A549 (cell line): Measurements from ENCODE around the gene IQCE. TPM values are rescaled to one million over a fixed set of nuclear protein-coding genes. Genes with fewer than 3 reads are reported as not detected.
A peak's percentile ranks its signal among the peaks of the same experiment; 100 is the strongest.

Experiments used
- ATAC-seq, 2 experiments: fragments of 200-7000 bp in 1 of 2; fragments of >200 bp in 1 of 2; cut with Nextera tagmentation in 1 of 2; cut with Tn5 transposase in 1 of 2; 3 replicates each; pipeline versions ENCODE4 v1.8.0 to v1.9.1; 2018 to 2020; ENCODE audit warnings: mild to moderate bottlenecking in 1 of 2, moderate library complexity in 1 of 2
- CTCF ChIA-PET: fragments of 300-600 bp; sonication (Branson Sonifier 250); formaldehyde crosslinking; extraction: SDS; loops from one replicate; lab custom pipeline; 2021; ENCODE audit warnings: antibody characterized with exemption, inconsistent platforms; lab: Yijun Ruan, JAX
- POLR2A ChIA-PET: fragments of 350-600 bp; formaldehyde crosslinking; extraction: SDS; loops from one replicate; lab custom pipeline; 2021; ENCODE audit warnings: antibody characterized with exemption, inconsistent platforms; lab: Yijun Ruan, JAX
- DNase-seq, 2 experiments: peaks; one replicate each; pipeline versions ENCODE4 v3.0.0 to v3.0.0-alpha.2; 2011 to 2016; ENCODE audit warnings: low read depth in 1 of 2, low spot score in 1 of 2
- FAIRE-seq: peaks from 2 replicates; lab custom pipeline; 2011; peaks lifted over from hg19 to GRCh38; lab: Jason Lieb, UNC
- H3K27ac ChIP-seq, 2 experiments: fragments of >200 bp; sonication (Bioruptor Twin); formaldehyde crosslinking; 3 replicates each; pipeline ENCODE4 v1.5.1; 2016 to 2017
- H3K4me1 ChIP-seq: fragments of >200 bp; sonication (Bioruptor Twin); formaldehyde crosslinking; 3 replicates; pipeline ENCODE4 v1.6.1; 2016
- H3K4me2 ChIP-seq: fragments of >200 bp; sonication (Bioruptor Twin); formaldehyde crosslinking; 3 replicates; pipeline ENCODE4 v1.6.1; 2016
- H3K4me3 ChIP-seq: fragments of >200 bp; sonication (Bioruptor Twin); formaldehyde crosslinking; 3 replicates; pipeline ENCODE4 v1.5.1; 2016
- H3K9me3 ChIP-seq: fragments of >200 bp; sonication (Bioruptor Twin); formaldehyde crosslinking; 3 replicates; pipeline ENCODE4 v1.6.1; 2016
- CBX2 ChIP-seq: fragments of 200-600 bp; sonication (generic); IDR thresholded peaks from 2 replicates; pipeline ENCODE4 v1.6.1; 2016; ENCODE audit warnings: low read depth, mild to moderate bottlenecking, borderline replicate concordance
- CBX8 ChIP-seq: fragments of 200-600 bp; sonication (generic); IDR thresholded peaks from 2 replicates; pipeline ENCODE4 v1.6.1; 2016
- EHF ChIP-seq: fragments of 250-450 bp; sonication (Bioruptor Pico); IDR thresholded peaks from 2 replicates; pipeline ENCODE4 v1.5.0; 2020; ENCODE audit warnings: mild to moderate bottlenecking
- ELK1 ChIP-seq: fragments of 150-350 bp; IDR thresholded peaks from 2 replicates; pipeline ENCODE4 v1.6.1; 2014; ENCODE audit warnings: low read depth, mild to moderate bottlenecking, low read length
- EP300 ChIP-seq, 2 experiments: fragments of >200 bp; sonication (Bioruptor Twin); formaldehyde crosslinking; IDR thresholded peaks; 2 replicates in 1 of 2; 3 replicates in 1 of 2; pipeline ENCODE4 v1.6.1; 2016 to 2017
- ESRRA ChIP-seq: fragments of 150-350 bp; IDR thresholded peaks from 2 replicates; pipeline ENCODE4 v1.6.1; 2014; ENCODE audit warnings: mild to moderate bottlenecking, low read length, borderline replicate concordance
- FOSL2 ChIP-seq, 2 experiments: fragments of 450-650 bp in 1 of 2; fragments of >200 bp in 1 of 2; sonication (Bioruptor Twin) in 1 of 2; formaldehyde crosslinking; IDR thresholded peaks; 2 replicates each; pipeline versions ENCODE4 v1.5.0 to v1.6.1; 2016 to 2020; ENCODE audit warnings: mild to moderate bottlenecking in 1 of 2, moderate library complexity in 1 of 2
- FOXS1 ChIP-seq: fragments of 250-450 bp; sonication (Bioruptor Pico); IDR thresholded peaks from 2 replicates; pipeline ENCODE4 v1.5.0; 2020; ENCODE audit warnings: mild to moderate bottlenecking, moderate library complexity
- HEYL ChIP-seq: fragments of 250-450 bp; sonication (Bioruptor Pico); IDR thresholded peaks from 2 replicates; pipeline ENCODE4 v1.8.0; 2021; ENCODE audit warnings: mild to moderate bottlenecking, moderate library complexity
- HOXB13 ChIP-seq: fragments of 250-450 bp; sonication (Bioruptor Pico); IDR thresholded peaks from 2 replicates; pipeline ENCODE4 v1.5.0; 2020; ENCODE audit warnings: low read depth, mild to moderate bottlenecking, moderate library complexity
- JUNB ChIP-seq: fragments of >200 bp; sonication (Bioruptor Twin); formaldehyde crosslinking; IDR thresholded peaks from 2 replicates; pipeline ENCODE4 v1.6.1; 2016
- KDM1A ChIP-seq: fragments of 200-600 bp; sonication (generic); IDR thresholded peaks from 2 replicates; pipeline ENCODE4 v1.6.1; 2016; ENCODE audit warnings: low read depth, mild to moderate bottlenecking
- KDM5A ChIP-seq: fragments of 200-600 bp; sonication (generic); IDR thresholded peaks from 2 replicates; pipeline ENCODE4 v1.6.1; 2016; ENCODE audit warnings: antibody characterized with exemption, mild to moderate bottlenecking
- MAFK ChIP-seq: fragments of 450-650 bp; IDR thresholded peaks from 2 replicates; pipeline ENCODE4 v1.6.1; 2014; ENCODE audit not compliant: partially characterized antibody
- MAX ChIP-seq: IDR thresholded peaks from 2 replicates; pipeline ENCODE4 v1.6.1; 2012
- NFE2L2 ChIP-seq: fragments of 150-350 bp; conservative IDR thresholded peaks from 2 replicates; pipeline ENCODE4 v1.6.1; 2014; ENCODE audit warnings: low read length
- NR3C1 ChIP-seq: fragments of >200 bp; sonication (Bioruptor Twin); formaldehyde crosslinking; IDR thresholded peaks from 3 replicates; pipeline ENCODE4 v1.6.1; 2017
- PBX3 ChIP-seq: IDR thresholded peaks from 2 replicates; pipeline ENCODE4 v1.6.1; 2012
- POLR2A ChIP-seq: IDR thresholded peaks from 2 replicates; pipeline ENCODE4 v1.6.1; 2012; ENCODE audit warnings: mild to moderate bottlenecking, low read length
- POLR2AphosphoS2 ChIP-seq: conservative IDR thresholded peaks from 2 replicates; pipeline ENCODE4 v1.6.1; 2012; ENCODE audit warnings: low read length, improper control_type of control experiment, inconsistent platforms
- RFX5 ChIP-seq: fragments of 450-650 bp; IDR thresholded peaks from 2 replicates; pipeline ENCODE4 v1.7.1; 2014; ENCODE audit warnings: antibody characterized with exemption, mild to moderate bottlenecking, moderate library complexity
- RNF2 ChIP-seq: fragments of 200-600 bp; sonication (generic); IDR thresholded peaks from 2 replicates; pipeline ENCODE4 v1.6.1; 2016; ENCODE audit warnings: low read depth, mild to moderate bottlenecking, antibody characterized with exemption, moderate library complexity, borderline replicate concordance
- SMC3 ChIP-seq: fragments of >200 bp; sonication (Bioruptor Twin); formaldehyde crosslinking; IDR thresholded peaks from 3 replicates; pipeline ENCODE4 v1.6.1; 2018; ENCODE audit warnings: inconsistent platforms
- SREBF2 ChIP-seq: fragments of 450-650 bp; IDR thresholded peaks from 2 replicates; pipeline ENCODE4 v1.6.1; 2014; ENCODE audit warnings: mild to moderate bottlenecking, moderate library complexity
- TFCP2L1 ChIP-seq: fragments of 250-450 bp; sonication (Bioruptor Pico); IDR thresholded peaks from 2 replicates; pipeline ENCODE4 v1.5.0; 2021; ENCODE audit warnings: mild to moderate bottlenecking
- ZSCAN20 ChIP-seq: fragments of 250-450 bp; sonication (Bioruptor Pico); IDR thresholded peaks from 2 replicates; pipeline ENCODE4 v1.8.0; 2022; ENCODE audit warnings: mild to moderate bottlenecking, moderate library complexity
- WGBS: methylation state at CpG from one replicate; pipeline ENCODE4 v1.1.6; 2017; ENCODE audit errors: missing lambda C conversion rate; 5-methylcytosine and 5-hydroxymethylcytosine counted together
- polyA plus RNA-seq, 4 experiments: library from polyadenylated mRNA; depleted of rRNA in 3 of 4; stranded (reverse); fragments of >200 nt; fragmentation: RNase III in 1 of 4; extraction: RNeasy Plus Mini Kit Qiagen cat#74134 plus additional on column Dnase treatment in 1 of 4; gene quantifications; 2 replicates in 3 of 4; 3 replicates in 1 of 4; pipeline ENCODE4 v1.2.3, GENCODE V29; 2011 to 2017
- TF ChIP-seq, protein P1 (sequence below): fragments of >200 bp; sonication (Bioruptor Twin); formaldehyde crosslinking; IDR thresholded peaks from 3 replicates; pipeline ENCODE4 v1.5.1; 2016
- TF ChIP-seq, protein P2 (sequence below): fragments of >200 bp; sonication (Bioruptor Twin); formaldehyde crosslinking; IDR thresholded peaks from 2 replicates; pipeline ENCODE4 v1.6.1; 2016

IQCE gene
- polyA plus RNA-seq, 2 of the 4 experiments (the other 2 are of a cell fraction) = 10.6 to 13.0 TPM

GRCh38 chr7:2628130-2628482 is 69.3 kb downstream of the IQCE start:
- ChIA-PET CTCF (interaction anchor here (1.4 to 1.9 kb wide), 2 partner anchors 21 to 52 kb away, joined by 4 to 7 read pairs; no protein-coding TSS in a partner anchor), POLR2A (no interaction called here)
- no peak overlapping the region for H3K4me2 ChIP-seq
- ATAC-seq (no peak), FAIRE-seq (no peak), DNase-seq (peak in 1 of 2 experiments; percentile 29)
- no peak overlapping the region for H3K27ac ChIP-seq
- WGBS = 70% methylated on average over 12 of the region's 12 CpGs
- peaks cover 23% of the 10 kb centered on the region; the same call in 2 of the 3 replicates for H3K4me1 ChIP-seq
- H3K9me3 ChIP-seq = no peaks in the 10 kb centered on the region
- no peak overlapping the region for H3K4me3 ChIP-seq
- TF ChIP-seq EP300 (IDR thresholded peaks at IDR 0.05) = no peak
- TF ChIP-seq HOXB13 = no peak
- no peak for TF ChIP-seq FOSL2 (IDR thresholded peaks at IDR 0.05)
- no peak for TF ChIP-seq FOSL2 (CRISPR knock-in tag; IDR thresholded peaks at IDR 0.05)
- TF ChIP-seq MAX = no peak
- TF ChIP-seq FOXS1 = no peak
- no peak for TF ChIP-seq MAFK
- TF ChIP-seq, protein P1, sequence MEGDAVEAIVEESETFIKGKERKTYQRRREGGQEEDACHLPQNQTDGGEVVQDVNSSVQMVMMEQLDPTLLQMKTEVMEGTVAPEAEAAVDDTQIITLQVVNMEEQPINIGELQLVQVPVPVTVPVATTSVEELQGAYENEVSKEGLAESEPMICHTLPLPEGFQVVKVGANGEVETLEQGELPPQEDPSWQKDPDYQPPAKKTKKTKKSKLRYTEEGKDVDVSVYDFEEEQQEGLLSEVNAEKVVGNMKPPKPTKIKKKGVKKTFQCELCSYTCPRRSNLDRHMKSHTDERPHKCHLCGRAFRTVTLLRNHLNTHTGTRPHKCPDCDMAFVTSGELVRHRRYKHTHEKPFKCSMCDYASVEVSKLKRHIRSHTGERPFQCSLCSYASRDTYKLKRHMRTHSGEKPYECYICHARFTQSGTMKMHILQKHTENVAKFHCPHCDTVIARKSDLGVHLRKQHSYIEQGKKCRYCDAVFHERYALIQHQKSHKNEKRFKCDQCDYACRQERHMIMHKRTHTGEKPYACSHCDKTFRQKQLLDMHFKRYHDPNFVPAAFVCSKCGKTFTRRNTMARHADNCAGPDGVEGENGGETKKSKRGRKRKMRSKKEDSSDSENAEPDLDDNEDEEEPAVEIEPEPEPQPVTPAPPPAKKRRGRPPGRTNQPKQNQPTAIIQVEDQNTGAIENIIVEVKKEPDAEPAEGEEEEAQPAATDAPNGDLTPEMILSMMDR = no peak
- no peak for TF ChIP-seq ESRRA
- TF ChIP-seq SREBF2 = no peak
- TF ChIP-seq TFCP2L1 (CRISPR knock-in tag) = no peak
- no peak for TF ChIP-seq EHF (CRISPR knock-in tag)
- TF ChIP-seq CBX8 = no peak
- TF ChIP-seq NFE2L2 = no peak
- TF ChIP-seq JUNB = no peak
- no peak for TF ChIP-seq POLR2A
- no peak for TF ChIP-seq PBX3
- TF ChIP-seq ZSCAN20 (CRISPR knock-in tag) = no peak
- TF ChIP-seq POLR2AphosphoS2 = no peak
- TF ChIP-seq KDM5A = no peak

DNA sequence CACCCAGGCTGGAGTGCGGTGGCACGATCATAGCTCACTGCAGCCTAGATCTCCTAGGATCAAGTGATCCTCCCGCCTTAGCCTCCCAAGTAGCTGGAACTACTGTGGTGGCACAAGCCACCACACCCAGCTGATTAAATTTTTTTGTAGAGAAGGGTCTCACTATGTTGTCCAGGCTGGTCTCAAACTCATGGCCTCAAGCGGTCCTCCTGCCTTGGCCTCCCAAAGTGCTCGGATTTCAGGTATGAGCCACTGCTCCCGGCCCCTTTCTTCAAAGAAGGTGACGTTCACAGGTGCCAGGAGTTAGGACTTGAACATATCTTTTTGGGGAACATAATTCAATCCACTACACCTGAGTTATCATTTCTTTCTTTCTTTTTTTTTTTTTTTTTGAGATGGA is 70.1 kb downstream of the IQCE start:
- no peak for FAIRE-seq
- 87% methylated on average over 7 of the region's 7 CpGs for whole genome bisulfite sequencing
- no peak for DNase-seq
- H3K4me3 ChIP-seq = no peak overlapping the region
- H3K9me3 ChIP-seq = no peaks in the 10 kb centered on the region
- ChIA-PET POLR2A (no interaction called here), CTCF (interaction anchor here (0.6 kb wide), 1 partner anchor 461 kb away, joined by 3 read pairs; no protein-coding TSS in a partner anchor)
- no peak overlapping the region for H3K4me2 ChIP-seq
- ATAC-seq = no peak
- peaks cover 21% of the 10 kb centered on the region for H3K4me1 ChIP-seq
- TF ChIP-seq RNF2 = no peak
- TF ChIP-seq, protein P2, sequence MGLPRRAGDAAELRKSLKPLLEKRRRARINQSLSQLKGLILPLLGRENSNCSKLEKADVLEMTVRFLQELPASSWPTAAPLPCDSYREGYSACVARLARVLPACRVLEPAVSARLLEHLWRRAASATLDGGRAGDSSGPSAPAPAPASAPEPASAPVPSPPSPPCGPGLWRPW = no peak
- TF ChIP-seq, protein P1 = no peak
- TF ChIP-seq KDM1A = no peak
- no peak for TF ChIP-seq RFX5
- TF ChIP-seq MAFK = no peak
- TF ChIP-seq HOXB13 = no peak
- no peak for TF ChIP-seq CBX2
- no peak for TF ChIP-seq SMC3
- TF ChIP-seq ZSCAN20 (CRISPR knock-in tag) = no peak
- TF ChIP-seq JUNB = no peak
- TF ChIP-seq HEYL (CRISPR knock-in tag) = no peak
- no peak for TF ChIP-seq NR3C1
- TF ChIP-seq FOXS1 = no peak
- TF ChIP-seq ELK1 = no peak
- H3K27ac ChIP-seq = no peak overlapping the region
